HepG2 (cell line): ENCODE data around the gene ZFP62. TPM values are rescaled to one million over a fixed set of nuclear protein-coding genes. Genes with fewer than 3 reads are reported as not detected.

Experiments used
- CREB1 ChIP-seq, 2 experiments: fragments of 450-650 bp in 1 of 2; IDR thresholded peaks; 2 replicates each; pipeline ENCODE4 v1.6.1; 2016 to 2017; ENCODE audit warnings: control low read depth in 1 of 2, mild to moderate bottlenecking in 1 of 2, missing compliant biosample characterization in 1 of 2, missing genetic modification characterization in 1 of 2
- ERF ChIP-seq: IDR thresholded peaks from 2 replicates; pipeline ENCODE4 v1.6.1; 2018; ENCODE audit warnings: missing biosample characterization, missing genetic modification reagents
- FOXA3 ChIP-seq: IDR thresholded peaks from 2 replicates; pipeline ENCODE4 v1.6.1; 2016; ENCODE audit warnings: missing genetic modification reagents, missing compliant biosample characterization
- HNF1A ChIP-seq, 2 experiments: sonication (generic) in 1 of 2; formaldehyde crosslinking in 1 of 2; IDR thresholded peaks; 2 replicates each; pipeline versions ENCODE4 v1.4.0 to v1.6.1; 2016 to 2020; ENCODE audit warnings: borderline replicate concordance in 1 of 2, low read depth in 1 of 2, mild to moderate bottlenecking in 1 of 2, missing genetic modification reagents in 1 of 2
- NR2F6 ChIP-seq, 2 experiments: IDR thresholded peaks; 2 replicates each; pipeline ENCODE4 v1.6.1; 2016; ENCODE audit warnings: antibody characterized with exemption in 1 of 2, mild to moderate bottlenecking in 1 of 2
- NRL ChIP-seq: sonication (generic); formaldehyde crosslinking; IDR thresholded peaks from 2 replicates; pipeline ENCODE4 v1.5.0; 2020; ENCODE audit warnings: missing genetic modification reagents, mild to moderate bottlenecking, moderate library complexity, borderline replicate concordance
- SRY ChIP-seq: sonication (generic); formaldehyde crosslinking; IDR thresholded peaks from 2 replicates; pipeline ENCODE4 v1.8.0; 2022; ENCODE audit warnings: mild to moderate bottlenecking, missing genetic modification reagents
- TEAD3 ChIP-seq: optimal IDR thresholded peaks from 2 replicates; pipeline ENCODE3; 2016; ENCODE audit warnings: borderline replicate concordance
- THAP7 ChIP-seq: sonication (generic); formaldehyde crosslinking; IDR thresholded peaks from 2 replicates; pipeline ENCODE4 v1.8.1; 2023; ENCODE audit warnings: mild to moderate bottlenecking, missing genetic modification reagents
- TMF1 ChIP-seq: sonication (generic); formaldehyde crosslinking; IDR thresholded peaks from 2 replicates; pipeline ENCODE4 v1.8.1; 2022; ENCODE audit warnings: low read depth, missing genetic modification reagents
- ZMAT3 ChIP-seq: sonication (generic); formaldehyde crosslinking; conservative IDR thresholded peaks from 2 replicates; pipeline ENCODE4 v1.7.0; 2021; ENCODE audit warnings: missing genetic modification reagents
- ZNF142 ChIP-seq: sonication (generic); formaldehyde crosslinking; IDR thresholded peaks from 2 replicates; pipeline ENCODE4 v1.4.0; 2020; ENCODE audit warnings: missing genetic modification reagents
- ZNF225 ChIP-seq: sonication (generic); formaldehyde crosslinking; IDR thresholded peaks from 2 replicates; pipeline ENCODE4 v1.4.0; 2020; ENCODE audit warnings: mild to moderate bottlenecking, missing genetic modification reagents
- ZNF350 ChIP-seq: sonication (generic); formaldehyde crosslinking; IDR thresholded peaks from 2 replicates; pipeline ENCODE4 v1.4.0; 2020; ENCODE audit warnings: mild to moderate bottlenecking, low read depth, missing genetic modification reagents, borderline replicate concordance
- ZNF674 ChIP-seq: sonication (generic); formaldehyde crosslinking; IDR thresholded peaks from 2 replicates; pipeline ENCODE4 v1.5.0; 2020; ENCODE audit warnings: low read depth, mild to moderate bottlenecking, missing genetic modification reagents
- ZNF747 ChIP-seq: sonication (generic); formaldehyde crosslinking; IDR thresholded peaks from 2 replicates; pipeline ENCODE4 v1.8.1; 2023; ENCODE audit warnings: missing genetic modification reagents, mild to moderate bottlenecking, borderline replicate concordance
- ZNF768 ChIP-seq: sonication (generic); formaldehyde crosslinking; IDR thresholded peaks from 2 replicates; pipeline ENCODE4 v1.4.0; 2020; ENCODE audit warnings: missing genetic modification reagents
- polyA plus RNA-seq, 8 experiments: library from polyadenylated mRNA; depleted of rRNA in 3 of 8; stranded (reverse) in 7 of 8; unstranded in 1 of 8; fragments of >200 nt; fragmentation: Illumina TruSeq in 4 of 8; extraction: Trizol in 4 of 8; gene quantifications; 2 replicates each; pipeline versions ENCODE4 v1.2.1 to v1.2.3, GENCODE V29; 2011 to 2016; ENCODE audit warnings: low read depth in 4 of 8, missing spikeins in 1 of 8, mixed read lengths in 1 of 8; ENCODE audit not compliant: insufficient read depth in 1 of 8
- total RNA-seq, 5 experiments: library from RNA; depleted of rRNA; stranded (reverse); fragments of >200 nt; fragmentation: Illumina TruSeq; extraction: Trizol; gene quantifications; 2 replicates each; pipeline ENCODE4 v1.2.3, GENCODE V29; 2016; ENCODE audit warnings: low read depth in 1 of 5

The ZFP62 gene
- total and polyA plus RNA-seq, 2 of the 13 experiments (the other 11 are each of a cell fraction or from before 2014, with no cell fraction given): 8.2 to 19.4 TPM

GRCh38 chr5:180810210-180810958, 50.7 kb downstream of the ZFP62 start (continued):
- TF ChIP-seq ZNF142 (CRISPR knock-in tag): peak; percentile 50; the same call in 1 of the 2 replicates
- 0 out of 2 replicates have a peak, but pooled peaks have one; percentile 78 for TF ChIP-seq ZNF350 (CRISPR knock-in tag)
- peak; percentile 48 for TF ChIP-seq NR2F6 (IDR thresholded peaks at IDR 0.05)
- TF ChIP-seq NR2F6 (CRISPR knock-in tag; IDR thresholded peaks at IDR 0.05): peak; percentile 80; the same call in 1 of the 2 replicates
- peak; percentile 7 for TF ChIP-seq FOXA3 (CRISPR knock-in tag)
- peak; percentile 82 for TF ChIP-seq THAP7
- TF ChIP-seq HNF1A (IDR thresholded peaks at IDR 0.05; ENCODE audit: low read depth): no peak
- TF ChIP-seq HNF1A (CRISPR knock-in tag; IDR thresholded peaks at IDR 0.05; ENCODE audit: borderline replicate concordance): peak; percentile 69; the same call in 1 of the 2 replicates
- 0 out of 2 replicates have a peak, but pooled peaks have one; percentile 48 for TF ChIP-seq ZNF747 (CRISPR knock-in tag)
- TF ChIP-seq ZNF674 (CRISPR knock-in tag): no peak
- TF ChIP-seq SRY (CRISPR knock-in tag): peak; percentile 40; the same call in 1 of the 2 replicates
- peak; percentile 65; the same call in 1 of the 2 replicates for TF ChIP-seq ERF (CRISPR knock-in tag)
- TF ChIP-seq ZMAT3 (CRISPR knock-in tag): peak; percentile 67; the same call in 1 of the 2 replicates
- TF ChIP-seq TMF1 (CRISPR knock-in tag): peak; percentile 30
- peak; percentile 75; the same call in 1 of the 2 replicates for TF ChIP-seq ZNF225 (CRISPR knock-in tag)
- peak; percentile 31; the same call in 1 of the 2 replicates for TF ChIP-seq ZNF768 (CRISPR knock-in tag)
- no peak for TF ChIP-seq TEAD3 (CRISPR knock-in tag)
- peak; percentile 43; the same call in 1 of the 2 replicates for TF ChIP-seq CREB1 (IDR thresholded peaks at IDR 0.05)
- peak; percentile 59; the same call in 1 of the 2 replicates for TF ChIP-seq CREB1 (CRISPR knock-in tag; IDR thresholded peaks at IDR 0.05)
- TF ChIP-seq NRL: peak; percentile 92; the same call in 1 of the 2 replicates
